SW 1271 (cell line): ENCODE data around the gene F8.
"Not testable (repeated sequence)": the region's sequence is repeated elsewhere in the genome, so short reads cannot be mapped to it uniquely, and the experiment has no call there.

Experiments used
- DNase-seq, 2 experiments: peaks; one replicate each; lab custom pipeline; 2025; lab: John Stamatoyannopoulos, UW

Gene F8

GRCh38 chrX:154986826-154987575 lies 35.5 kb downstream of the F8 start:
- DNase-seq: peak in 1 of 2 experiments; percentile 10

- no peak for DNase-seq
Measured at GRCh38 chrX:154981116-154981411, 41.5 kb downstream of the F8 start.

GRCh38 chrX:154980330-154981115 lies 42.0 kb downstream of the F8 start:
- peak; percentile 18 to 62 for DNase-seq

GRCh38 chrX:154979629-154980028 lies 42.9 kb downstream of the F8 start:
- no peak for DNase-seq

GRCh38 chrX:154968353-154968752 lies 54.2 kb downstream of the F8 start:
- no peak for DNase-seq

GRCh38 chrX:154967603-154968002 lies 54.9 kb downstream of the F8 start:
- peak; percentile 32 to 77 for DNase-seq

- no peak for DNase-seq
Measured at GRCh38 chrX:154961947-154962346, 60.6 kb downstream of the F8 start.

GRCh38 chrX:154955799-154956198 lies 66.7 kb downstream of the F8 start:
- DNase-seq: not testable (repeated sequence)

- DNase-seq: not testable (repeated sequence)
Measured at GRCh38 chrX:154939265-154939664, 83.3 kb downstream of the F8 start.

GRCh38 chrX:154924771-154925170 lies 97.8 kb downstream of the F8 start:
- DNase-seq: not testable (repeated sequence)

GRCh38 chrX:154918060-154918483 lies 104.5 kb downstream of the F8 start:
- DNase-seq: peak; percentile 12 to 43

- no peak for DNase-seq
Measured at GRCh38 chrX:154914052-154914451, 108.5 kb downstream of the F8 start.

- not testable (repeated sequence) for DNase-seq
Measured at GRCh38 chrX:154910528-154910927, 112.0 kb downstream of the F8 start.

GRCh38 chrX:154910048-154910447 lies 112.5 kb downstream of the F8 start:
- not testable (repeated sequence) for DNase-seq

GRCh38 chrX:154908821-154909220 lies 113.7 kb downstream of the F8 start:
- no peak for DNase-seq

GRCh38 chrX:154902408-154902807 lies 120.1 kb downstream of the F8 start:
- DNase-seq: no peak

GRCh38 chrX:154900323-154900722 lies 122.2 kb downstream of the F8 start:
- no peak for DNase-seq

- no peak for DNase-seq
Measured at GRCh38 chrX:154892296-154892695, 130.2 kb downstream of the F8 start.

- no peak for DNase-seq
Measured at GRCh38 chrX:154890990-154891639, 131.4 kb downstream of the F8 start.

- DNase-seq: not testable (repeated sequence)
Measured at GRCh38 chrX:154886789-154887221, 135.7 kb downstream of the F8 start.

- not testable (repeated sequence) for DNase-seq
Measured at GRCh38 chrX:154886069-154886788, 136.3 kb downstream of the F8 start, which contains the start of gene F8A1. Gene F8A1 (plus strand): TSS chrX:154886355. CDS start chrX:154886375, 20 bp downstream.

- DNase-seq: not testable (repeated sequence)
Measured at GRCh38 chrX:154885549-154885948, 137.0 kb downstream of the F8 start.
